GM19035 (cell line): ENCODE measurements around the gene ATP1A4.

Experiments
- ATAC-seq: cut with Tn5 transposase; IDR thresholded peaks from one replicate; pipeline ENCODE4 v1.9.1; 2021; ENCODE audit not compliant: unreplicated experiment

Gene ATP1A4

DNA sequence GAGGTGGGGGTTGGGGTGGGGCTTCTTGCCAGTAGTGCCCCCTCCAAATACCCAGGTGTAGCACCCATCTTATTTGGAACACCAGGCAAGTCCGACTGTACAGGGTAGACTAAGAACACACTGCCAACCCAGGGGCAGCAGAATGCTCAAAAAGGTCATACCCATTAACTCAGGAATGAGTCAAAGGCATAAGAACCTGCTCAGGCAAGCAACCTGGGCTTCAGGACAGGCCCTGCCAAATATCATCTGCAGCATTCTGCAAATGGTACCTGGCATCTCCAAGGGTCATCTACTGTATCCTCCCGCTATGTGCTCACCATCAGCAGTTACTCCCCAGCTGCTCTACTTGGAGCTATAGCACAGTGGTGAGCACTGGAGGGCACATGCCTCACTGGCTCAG lies 73.2 kb downstream of the ATP1A4 start:
- no peak for ATAC-seq

GRCh38 chr1:160225345-160225744 lies 73.9 kb downstream of the ATP1A4 start:
- no peak for ATAC-seq

GRCh38 chr1:160226623-160227022 lies 75.2 kb downstream of the ATP1A4 start:
- no peak for ATAC-seq

- ATAC-seq: no peak
Observed at GRCh38 chr1:160227034-160227433, 75.6 kb downstream of the ATP1A4 start.

- no peak for ATAC-seq
Observed at GRCh38 chr1:160227561-160227960, 76.2 kb downstream of the ATP1A4 start.

DNA sequence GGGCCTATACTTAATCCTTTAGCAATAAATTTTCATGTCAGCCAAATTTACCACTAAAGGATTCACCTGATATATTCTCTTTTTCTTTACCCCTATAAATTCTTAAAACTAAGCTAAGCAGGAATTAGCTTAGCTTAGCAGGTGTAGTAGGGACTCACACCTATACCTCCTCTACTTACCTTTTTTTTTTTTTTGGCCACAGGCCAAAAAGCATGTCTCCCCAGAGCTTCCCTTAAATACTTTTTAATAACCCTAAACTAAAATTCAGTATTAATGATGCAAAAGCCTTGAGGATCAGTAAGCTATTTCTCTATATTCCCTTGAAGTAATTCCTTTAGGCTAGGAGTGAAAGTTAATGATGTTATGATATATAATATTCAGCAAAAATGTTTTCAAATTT lies 77.0 kb downstream of the ATP1A4 start:
- no peak for ATAC-seq

- no peak for ATAC-seq
Observed at GRCh38 chr1:160232911-160233310, 81.5 kb downstream of the ATP1A4 start.
